Measurements from ENCODE around the gene NCBP3. TPM values are rescaled to one million over a fixed set of nuclear protein-coding genes. Genes with fewer than 3 reads are reported as not detected.

NCBP3 gene
- total and polyA plus RNA-seq, 2 of the 8 experiments (the other 6 are each of a cell fraction or from before 2014, with no cell fraction given): 19.6 to 46.1 TPM

DNA sequence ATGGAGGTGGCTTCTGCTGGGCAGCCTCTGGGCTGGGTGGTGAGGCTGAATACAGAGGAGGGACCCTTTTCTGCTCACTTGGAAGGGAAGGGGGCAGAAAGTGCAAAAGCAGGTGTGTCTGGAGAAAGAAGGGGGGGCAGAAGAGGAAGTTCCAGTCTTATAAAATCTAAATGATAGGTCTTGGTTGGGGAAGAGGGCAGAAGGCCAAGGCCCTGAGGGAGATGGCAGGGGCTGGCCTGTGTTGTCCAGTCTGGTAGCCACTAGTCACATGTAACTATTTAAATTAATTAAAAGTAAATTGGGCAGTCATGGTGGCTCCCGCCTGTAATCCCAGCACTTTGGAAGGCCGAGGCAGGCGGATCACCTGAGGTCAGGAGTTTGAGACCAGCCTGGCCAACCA, 49.3 kb upstream of the NCBP3 start (continued):
- TF ChIP-seq SIN3A (conservative IDR thresholded peaks at IDR 0.05 in 1 of 2, IDR thresholded peaks at IDR 0.05 in 1 of 2; ENCODE audit: low read depth in 1 of 2, low read length in 2 of 2): no peak
- TF ChIP-seq KDM1A (IDR thresholded peaks at IDR 0.05; ENCODE audit: borderline replicate concordance, low read length): no peak
- no peak for TF ChIP-seq HDAC6 (IDR thresholded peaks at IDR 0.05; ENCODE audit: low read depth, low read length)
- TF ChIP-seq ZNF274 (IDR thresholded peaks at IDR 0.05; ENCODE audit: borderline replicate concordance, extremely low read depth, low read length): no peak
- no peak for TF ChIP-seq KDM5A (IDR thresholded peaks at IDR 0.05; ENCODE audit: low read length)
- no peak for TF ChIP-seq CTBP2 (IDR thresholded peaks at IDR 0.05; ENCODE audit: borderline replicate concordance, insufficient read depth, insufficient read length, low read length)
- TF ChIP-seq KDM4A (IDR thresholded peaks at IDR 0.05; ENCODE audit: low read depth, low read length, severe bottlenecking): no peak
- TF ChIP-seq JUN (IDR thresholded peaks at IDR 0.05; ENCODE audit: low read depth, low read length): no peak
- no peak for TF ChIP-seq TAF7 (optimal IDR thresholded peaks at IDR 0.05; ENCODE audit: borderline replicate concordance, low read depth, low read length)
